ENCODE measurements around the gene NADK2. TPM values are rescaled to one million over a fixed set of nuclear protein-coding genes. Genes with fewer than 3 reads are reported as not detected.

NADK2 gene
- total and polyA plus RNA-seq, 9 of the 15 experiments (the other 6 are each of a cell fraction or from before 2014, with no cell fraction given) = 10.6 to 41.0 (median 24.0) TPM

DNA sequence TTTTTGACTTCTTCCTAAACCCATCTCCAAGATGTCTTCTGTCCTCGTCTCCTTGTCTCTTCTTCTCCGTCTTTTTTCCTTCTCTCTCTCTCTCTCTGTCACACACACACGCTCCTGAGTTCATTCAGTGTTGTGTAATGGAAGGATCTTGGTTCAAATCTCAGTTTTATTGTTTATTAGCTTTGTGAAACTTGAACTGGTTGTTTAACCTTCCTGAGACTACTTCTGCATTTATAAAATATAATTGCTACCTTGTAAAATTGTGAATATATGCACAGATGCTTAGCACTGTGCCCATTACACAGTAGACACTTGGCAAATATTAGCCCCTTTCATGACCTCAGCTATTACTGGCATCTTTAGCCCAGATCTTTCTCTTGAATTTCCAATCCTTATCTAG is 2.4 kb upstream of the NADK2 start:
- Histone ChIP-seq H3K79me2 (ENCODE audit: control insufficient read depth, insufficient read depth, low read length) (peaks cover 28% of the 10 kb centered on the region), H3K4me1 (replicated peaks in 1 of 2; ENCODE audit: control insufficient read depth in 2 of 2, insufficient read depth in 2 of 2, low read length in 2 of 2) (peaks cover 17 to 20% of the 10 kb centered on the region in 2 experiments; a peak in 4 of 5 replicates), H3K4me2 (ENCODE audit: insufficient read depth, low read length) (no peak overlapping the region), H3K36me3 (ENCODE audit: control insufficient read depth, insufficient read depth, low read length) (no peaks in the 10 kb centered on the region), H4K20me1 (replicated peaks; ENCODE audit: control insufficient read depth, insufficient read depth, low read length) (no peaks in the 10 kb centered on the region), H3K9me3 (replicated peaks; ENCODE audit: control insufficient read depth, insufficient read depth, low read depth, low read length) (peaks cover 6% of the 10 kb centered on the region; the same call in 1 of the 2 replicates), H3K9ac (ENCODE audit: insufficient read depth in 1 of 2, low read depth in 2 of 2, low read length in 2 of 2) (no peak overlapping the region), H3K9me1 (ENCODE audit: control insufficient read depth, insufficient read depth, low read length) (no peaks in the 10 kb centered on the region), H3K27ac (ENCODE audit: extremely low read depth, low read depth, low read length) (no peak overlapping the region), H3K27me3 (ENCODE audit: control insufficient read depth in 2 of 2, insufficient read depth in 2 of 2, low read length in 2 of 2) (no peaks in the 10 kb centered on the region), H2AFZ (ENCODE audit: low read depth, low read length) (no peak overlapping the region), H3K4me3 (no peak overlapping the region)
- no peak for ATAC-seq
- no TSS peak for BruUV-seq (replicated peaks)
- FAIRE-seq = no peak
- CTCF ChIA-PET (ENCODE audit: low intra/inter-chr PET ratio) = no interaction called here
- POLR2A ChIA-PET = interaction anchor here (1.1 to 9.0 kb wide), 3 partner anchors 9 to 14 kb away, joined by 3 to 71 read pairs (median 7); no protein-coding TSS in a partner anchor
- intact Hi-C loops (cut with micrococcal nuclease) = loop anchor here (10.0 kb wide), 1 partner anchor 451 kb away; no protein-coding TSS in a partner anchor
- in situ Hi-C loops (cut with MboI) = no loop called here
- TF ChIP-seq ESRRB (CRISPR knock-in tag; IDR thresholded peaks at IDR 0.05; ENCODE audit: borderline replicate concordance) (no peak), POLR2AphosphoS5 (IDR thresholded peaks at IDR 0.05; ENCODE audit: control insufficient read depth, insufficient read depth, low read depth, low read length) (no peak), NFE2L1 (tag; IDR thresholded peaks at IDR 0.05; ENCODE audit: borderline replicate concordance, low read depth) (no peak), ZNF217 (CRISPR knock-in tag; IDR thresholded peaks at IDR 0.05) (no peak), ETV6 (IDR thresholded peaks at IDR 0.05; ENCODE audit: borderline replicate concordance in 1 of 2, low read depth in 2 of 2, low read length in 1 of 2) (no peak), ETV6 (CRISPR knock-in tag; IDR thresholded peaks at IDR 0.05; ENCODE audit: borderline replicate concordance) (no peak), BACH1 (tag; IDR thresholded peaks at IDR 0.05) (no peak), KAT8 (IDR thresholded peaks at IDR 0.05; ENCODE audit: low read depth) (no peak), STAT5A (IDR thresholded peaks at IDR 0.05; ENCODE audit: borderline replicate concordance, low read length) (no peak), GTF2E2 (tag; IDR thresholded peaks at IDR 0.05) (no peak)
- TF ChIP-seq, protein P1, sequence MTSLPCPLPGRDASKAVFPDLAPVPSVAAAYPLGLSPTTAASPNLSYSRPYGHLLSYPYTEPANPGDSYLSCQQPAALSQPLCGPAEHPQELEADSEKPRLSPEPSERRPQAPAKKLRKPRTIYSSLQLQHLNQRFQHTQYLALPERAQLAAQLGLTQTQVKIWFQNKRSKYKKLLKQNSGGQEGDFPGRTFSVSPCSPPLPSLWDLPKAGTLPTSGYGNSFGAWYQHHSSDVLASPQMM (CRISPR knock-in tag; IDR thresholded peaks at IDR 0.05) = no peak
- TF ChIP-seq, protein P2, sequence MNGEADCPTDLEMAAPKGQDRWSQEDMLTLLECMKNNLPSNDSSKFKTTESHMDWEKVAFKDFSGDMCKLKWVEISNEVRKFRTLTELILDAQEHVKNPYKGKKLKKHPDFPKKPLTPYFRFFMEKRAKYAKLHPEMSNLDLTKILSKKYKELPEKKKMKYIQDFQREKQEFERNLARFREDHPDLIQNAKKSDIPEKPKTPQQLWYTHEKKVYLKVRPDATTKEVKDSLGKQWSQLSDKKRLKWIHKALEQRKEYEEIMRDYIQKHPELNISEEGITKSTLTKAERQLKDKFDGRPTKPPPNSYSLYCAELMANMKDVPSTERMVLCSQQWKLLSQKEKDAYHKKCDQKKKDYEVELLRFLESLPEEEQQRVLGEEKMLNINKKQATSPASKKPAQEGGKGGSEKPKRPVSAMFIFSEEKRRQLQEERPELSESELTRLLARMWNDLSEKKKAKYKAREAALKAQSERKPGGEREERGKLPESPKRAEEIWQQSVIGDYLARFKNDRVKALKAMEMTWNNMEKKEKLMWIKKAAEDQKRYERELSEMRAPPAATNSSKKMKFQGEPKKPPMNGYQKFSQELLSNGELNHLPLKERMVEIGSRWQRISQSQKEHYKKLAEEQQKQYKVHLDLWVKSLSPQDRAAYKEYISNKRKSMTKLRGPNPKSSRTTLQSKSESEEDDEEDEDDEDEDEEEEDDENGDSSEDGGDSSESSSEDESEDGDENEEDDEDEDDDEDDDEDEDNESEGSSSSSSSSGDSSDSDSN (IDR thresholded peaks at IDR 0.05; ENCODE audit: borderline replicate concordance in 1 of 2, low read depth in 2 of 2, low read length in 2 of 2) = no peak
- TF ChIP-seq, protein P3, sequence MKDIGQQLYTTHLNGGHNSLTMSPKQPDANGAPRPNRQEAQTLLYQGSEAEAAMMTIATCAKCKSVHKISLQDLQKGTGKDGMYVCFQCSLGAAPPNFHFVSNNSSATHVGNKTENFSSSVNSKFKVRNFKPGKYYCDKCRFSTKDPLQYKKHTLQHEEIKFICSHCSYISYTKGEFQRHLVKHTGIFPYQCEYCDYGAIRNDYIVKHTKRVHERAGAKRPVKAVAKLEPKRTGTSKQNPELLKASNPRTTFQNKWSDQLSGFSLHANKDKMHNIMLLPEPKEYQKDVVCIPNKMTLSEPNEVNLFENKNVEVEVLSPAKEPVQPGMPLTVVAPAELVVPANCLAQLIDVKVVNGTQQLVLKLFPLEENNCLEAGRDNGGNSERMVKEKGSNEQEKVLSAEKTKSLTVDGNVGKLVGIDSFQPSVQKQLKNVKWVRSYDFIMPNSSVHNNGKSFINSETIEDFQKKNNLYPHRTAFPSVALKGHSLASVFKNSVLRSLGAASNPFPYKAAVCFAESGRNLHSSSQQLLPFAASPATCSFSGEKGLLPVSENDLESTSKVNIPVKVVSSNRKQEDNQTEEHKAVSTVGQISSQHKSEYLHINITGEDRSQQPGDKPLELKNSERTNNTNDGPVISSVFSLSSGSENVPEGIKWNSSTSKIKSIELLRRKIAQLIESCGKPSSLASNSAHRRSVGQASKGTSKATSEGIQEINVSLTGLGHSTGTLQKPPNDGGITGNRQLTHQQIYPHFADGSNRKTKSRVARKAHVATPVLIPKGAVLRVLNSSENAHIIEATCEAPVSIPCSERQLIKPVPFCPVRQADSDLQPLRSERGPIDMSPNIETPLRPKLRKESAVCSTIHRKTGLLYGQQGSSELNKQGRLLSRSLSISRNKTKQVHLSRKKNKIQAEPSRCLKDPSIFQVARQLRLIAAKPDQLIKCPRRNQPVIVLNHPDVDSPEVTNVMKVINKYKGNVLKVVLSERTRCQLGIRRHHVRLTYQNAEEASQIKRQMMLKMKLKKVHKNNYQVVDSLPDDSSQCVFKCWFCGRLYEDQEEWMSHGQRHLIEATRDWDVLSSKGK (CRISPR knock-in tag; IDR thresholded peaks at IDR 0.05) = no peak
- no peak for DNase-seq (ENCODE audit: extremely low read depth in 1 of 4, low spot score in 3 of 4)
- whole genome bisulfite sequencing (ENCODE audit: insufficient coverage, low coverage, missing lambda C conversion rate) = 73% methylated on average over 3 of the region's 3 CpGs

All from K562 (cell line).